ENCODE data around the gene OSBPL8. TPM values are rescaled to one million over a fixed set of nuclear protein-coding genes. Genes with fewer than 3 reads are reported as not detected.

The OSBPL8 gene
- 162 TPM for total RNA-seq

GRCh38 chr12:76559400-76560085 lies at the start of gene OSBPL8:
Gene OSBPL8 (minus strand): TSS chr12:76559771. CDS start chr12:76487551, 72,220 bp downstream.
- H3K4me1 ChIP-seq (ENCODE audit: insufficient read depth, low read length) = peaks cover 30% of the 10 kb centered on the region
- peak within 1 kb of the TSS; percentile 81 for H3K4me3 ChIP-seq (ENCODE audit: low read length)
- no peaks in the 10 kb centered on the region for H3K9me3 ChIP-seq (ENCODE audit: low read depth, low read length)
- H3K27me3 ChIP-seq (ENCODE audit: insufficient read depth, low read length) = no peaks in the 10 kb centered on the region

GRCh38 chr12:76608070-76608469 lies 48.5 kb upstream of the OSBPL8 start:
- Histone ChIP-seq H3K4me3 (ENCODE audit: low read length) (no peak overlapping the region), H3K9me3 (ENCODE audit: low read depth, low read length) (no peaks in the 10 kb centered on the region), H3K4me1 (ENCODE audit: insufficient read depth, low read length) (peaks cover 8% of the 10 kb centered on the region), H3K27me3 (ENCODE audit: insufficient read depth, low read length) (no peaks in the 10 kb centered on the region)

- Histone ChIP-seq H3K9me3 (ENCODE audit: low read depth, low read length) (no peaks in the 10 kb centered on the region), H3K4me1 (ENCODE audit: insufficient read depth, low read length) (peaks cover 7% of the 10 kb centered on the region), H3K27me3 (ENCODE audit: insufficient read depth, low read length) (no peaks in the 10 kb centered on the region), H3K4me3 (ENCODE audit: low read length) (no peak overlapping the region)
Measured at GRCh38 chr12:76595056-76595455, 35.5 kb upstream of the OSBPL8 start.

GRCh38 chr12:76591476-76591875 lies 31.9 kb upstream of the OSBPL8 start:
- Histone ChIP-seq H3K4me3 (ENCODE audit: low read length) (no peak overlapping the region), H3K4me1 (ENCODE audit: insufficient read depth, low read length) (peaks cover 39% of the 10 kb centered on the region), H3K9me3 (ENCODE audit: low read depth, low read length) (no peaks in the 10 kb centered on the region), H3K27me3 (ENCODE audit: insufficient read depth, low read length) (no peaks in the 10 kb centered on the region)

GRCh38 chr12:76590131-76590530 lies 30.6 kb upstream of the OSBPL8 start:
- H3K27me3 ChIP-seq (ENCODE audit: insufficient read depth, low read length) = no peaks in the 10 kb centered on the region
- H3K4me3 ChIP-seq (ENCODE audit: low read length) = no peak overlapping the region
- H3K4me1 ChIP-seq (ENCODE audit: insufficient read depth, low read length) = peaks cover 39% of the 10 kb centered on the region
- H3K9me3 ChIP-seq (ENCODE audit: low read depth, low read length) = no peaks in the 10 kb centered on the region

GRCh38 chr12:76588881-76589565 lies 29.5 kb upstream of the OSBPL8 start:
- Histone ChIP-seq H3K4me3 (ENCODE audit: low read length) (no peak overlapping the region), H3K4me1 (ENCODE audit: insufficient read depth, low read length) (peaks cover 39% of the 10 kb centered on the region), H3K27me3 (ENCODE audit: insufficient read depth, low read length) (no peaks in the 10 kb centered on the region), H3K9me3 (ENCODE audit: low read depth, low read length) (no peaks in the 10 kb centered on the region)

GRCh38 chr12:76587428-76588178 lies 28.0 kb upstream of the OSBPL8 start:
- no peaks in the 10 kb centered on the region for H3K9me3 ChIP-seq (ENCODE audit: low read depth, low read length)
- H3K4me3 ChIP-seq (ENCODE audit: low read length) = no peak overlapping the region
- H3K27me3 ChIP-seq (ENCODE audit: insufficient read depth, low read length) = no peaks in the 10 kb centered on the region
- peaks cover 39% of the 10 kb centered on the region for H3K4me1 ChIP-seq (ENCODE audit: insufficient read depth, low read length)

GRCh38 chr12:76586764-76587395 lies 27.3 kb upstream of the OSBPL8 start:
- no peak overlapping the region for H3K4me3 ChIP-seq (ENCODE audit: low read length)
- H3K27me3 ChIP-seq (ENCODE audit: insufficient read depth, low read length) = no peaks in the 10 kb centered on the region
- H3K9me3 ChIP-seq (ENCODE audit: low read depth, low read length) = no peaks in the 10 kb centered on the region
- peaks cover 39% of the 10 kb centered on the region for H3K4me1 ChIP-seq (ENCODE audit: insufficient read depth, low read length)

GRCh38 chr12:76583301-76583700 lies 23.7 kb upstream of the OSBPL8 start:
- no peaks in the 10 kb centered on the region for H3K9me3 ChIP-seq (ENCODE audit: low read depth, low read length)
- H3K27me3 ChIP-seq (ENCODE audit: insufficient read depth, low read length) = no peaks in the 10 kb centered on the region
- H3K4me3 ChIP-seq (ENCODE audit: low read length) = no peak overlapping the region
- peaks cover 15% of the 10 kb centered on the region for H3K4me1 ChIP-seq (ENCODE audit: insufficient read depth, low read length)

- H3K27me3 ChIP-seq (ENCODE audit: insufficient read depth, low read length) = no peaks in the 10 kb centered on the region
- H3K4me3 ChIP-seq (ENCODE audit: low read length) = no peak overlapping the region
- H3K9me3 ChIP-seq (ENCODE audit: low read depth, low read length) = no peaks in the 10 kb centered on the region
- peaks cover 6% of the 10 kb centered on the region for H3K4me1 ChIP-seq (ENCODE audit: insufficient read depth, low read length)
Measured at GRCh38 chr12:76573840-76574373, 14.3 kb upstream of the OSBPL8 start.

- Histone ChIP-seq H3K9me3 (ENCODE audit: low read depth, low read length) (no peaks in the 10 kb centered on the region), H3K4me3 (ENCODE audit: low read length) (no peak overlapping the region), H3K27me3 (ENCODE audit: insufficient read depth, low read length) (no peaks in the 10 kb centered on the region), H3K4me1 (ENCODE audit: insufficient read depth, low read length) (peaks cover 6% of the 10 kb centered on the region)
Measured at GRCh38 chr12:76571256-76571655, 11.7 kb upstream of the OSBPL8 start.

- Histone ChIP-seq H3K4me1 (ENCODE audit: insufficient read depth, low read length) (peaks cover 6% of the 10 kb centered on the region), H3K4me3 (ENCODE audit: low read length) (no peak overlapping the region), H3K9me3 (ENCODE audit: low read depth, low read length) (no peaks in the 10 kb centered on the region), H3K27me3 (ENCODE audit: insufficient read depth, low read length) (no peaks in the 10 kb centered on the region)
Measured at GRCh38 chr12:76569685-76570604, 10.4 kb upstream of the OSBPL8 start.

GRCh38 chr12:76568888-76569551 lies 9.4 kb upstream of the OSBPL8 start:
- H3K4me3 ChIP-seq (ENCODE audit: low read length) = no peak overlapping the region
- H3K27me3 ChIP-seq (ENCODE audit: insufficient read depth, low read length) = no peaks in the 10 kb centered on the region
- peaks cover 6% of the 10 kb centered on the region for H3K4me1 ChIP-seq (ENCODE audit: insufficient read depth, low read length)

More at GRCh38 chr12:76568888-76569551, 9.4 kb upstream of the OSBPL8 start:
- H3K9me3 ChIP-seq (ENCODE audit: low read depth, low read length) = no peaks in the 10 kb centered on the region
